Measurements from ENCODE around the gene SNURF.
"Not testable (repeated sequence)": the region's sequence is repeated elsewhere in the genome, so short reads cannot be mapped to it uniquely, and the experiment has no call there.

The SNURF gene

GRCh38 chr15:24971772-24972171 is 17.0 kb downstream of the SNURF start:
- no peak for DNase-seq

- DNase-seq, result not testable (repeated sequence)
Observed at GRCh38 chr15:24972707-24973106, 17.9 kb downstream of the SNURF start.

GRCh38 chr15:24976932-24977331 is 22.1 kb downstream of the SNURF start:
- DNase-seq, result no peak

GRCh38 chr15:24977686-24978085 is 22.9 kb downstream of the SNURF start:
- no peak for DNase-seq

GRCh38 chr15:24985224-24985623 is 30.4 kb downstream of the SNURF start:
- DNase-seq, result no peak

- no peak for DNase-seq
Observed at GRCh38 chr15:24986653-24987052, 31.9 kb downstream of the SNURF start.

Data from cerebellar nuclear complex (tissue), 1 donor.